HepG2 (cell line): ENCODE measurements around the gene CCDC157. TPM values are rescaled to one million over a fixed set of nuclear protein-coding genes. Genes with fewer than 3 reads are reported as not detected.
A peak's percentile ranks its signal among the peaks of the same experiment; 100 is the strongest.

ENCODE experiments used
- ASH2L ChIP-seq: fragments of 300-600, 200-600 bp; sonication (generic); IDR thresholded peaks from 2 replicates; pipeline ENCODE4 v1.7.0; 2017; ENCODE audit warnings: low read depth, mild to moderate bottlenecking, moderate library complexity, mixed read lengths, low read length; ENCODE audit not compliant: insufficient read length
- EP300 ChIP-seq, 3 experiments: sonication (generic) in 1 of 3; formaldehyde crosslinking in 1 of 3; IDR thresholded peaks; 2 replicates each; pipeline versions ENCODE4 v1.5.1 to v1.6.1; 2011 to 2020; ENCODE audit warnings: low read depth in 2 of 3, low read length in 2 of 3, borderline replicate concordance in 1 of 3, improper control_type of control experiment in 1 of 3, mild to moderate bottlenecking in 1 of 3, missing genetic modification reagents in 1 of 3, moderate library complexity in 1 of 3
- HIVEP1 ChIP-seq: sonication (generic); formaldehyde crosslinking; IDR thresholded peaks from 2 replicates; pipeline ENCODE4 v1.4.0; 2020; ENCODE audit warnings: mild to moderate bottlenecking, missing genetic modification reagents
- HMG20A ChIP-seq: IDR thresholded peaks from 2 replicates; pipeline ENCODE4 v1.6.1; 2016; ENCODE audit warnings: borderline replicate concordance
- HOXA3 ChIP-seq: sonication (generic); formaldehyde crosslinking; IDR thresholded peaks from 2 replicates; pipeline ENCODE4 v1.5.0; 2020; ENCODE audit warnings: missing genetic modification reagents
- JDP2 ChIP-seq: sonication (generic); formaldehyde crosslinking; IDR thresholded peaks from 2 replicates; pipeline ENCODE4 v1.8.1; 2022; ENCODE audit warnings: missing genetic modification reagents, borderline replicate concordance
- LRRFIP1 ChIP-seq: sonication (generic); formaldehyde crosslinking; conservative IDR thresholded peaks from 2 replicates; pipeline ENCODE4 v1.4.0; 2020; ENCODE audit warnings: missing genetic modification reagents
- PATZ1 ChIP-seq: sonication (generic); formaldehyde crosslinking; IDR thresholded peaks from 2 replicates; pipeline ENCODE4 v1.4.0; 2020; ENCODE audit warnings: missing genetic modification reagents
- PAWR ChIP-seq: sonication (generic); formaldehyde crosslinking; IDR thresholded peaks from 2 replicates; pipeline ENCODE4 v1.4.0; 2020; ENCODE audit warnings: missing genetic modification reagents, mild to moderate bottlenecking, borderline replicate concordance
- PREB ChIP-seq: sonication (generic); formaldehyde crosslinking; IDR thresholded peaks from 2 replicates; pipeline ENCODE4 v1.4.0; 2020; ENCODE audit warnings: missing genetic modification reagents
- SP5 ChIP-seq: IDR thresholded peaks from 2 replicates; pipeline ENCODE4 v1.6.1; 2016; ENCODE audit warnings: low read depth, borderline replicate concordance
- TCF7 ChIP-seq: sonication (generic); IDR thresholded peaks from 2 replicates; pipeline ENCODE4 v1.6.1; 2016; ENCODE audit warnings: antibody characterized with exemption, low read depth
- TEAD2 ChIP-seq: sonication (generic); formaldehyde crosslinking; IDR thresholded peaks from 2 replicates; pipeline ENCODE4 v1.9.0; 2021; ENCODE audit warnings: missing genetic modification reagents
- TFDP1 ChIP-seq: IDR thresholded peaks from 2 replicates; pipeline ENCODE4 v1.6.1; 2016; ENCODE audit warnings: missing compliant biosample characterization, missing genetic modification reagents, borderline replicate concordance
- WIZ ChIP-seq: sonication (generic); formaldehyde crosslinking; IDR thresholded peaks from 2 replicates; pipeline ENCODE4 v1.5.1; 2020; ENCODE audit warnings: mild to moderate bottlenecking, missing genetic modification reagents
- YY1 ChIP-seq: IDR thresholded peaks from 2 replicates; pipeline ENCODE4 v1.6.1; 2011; ENCODE audit warnings: low read length, low read depth, moderate library complexity, mild to moderate bottlenecking; ENCODE audit not compliant: insufficient read depth, insufficient replicate concordance
- ZKSCAN5 ChIP-seq: sonication (generic); formaldehyde crosslinking; IDR thresholded peaks from 2 replicates; pipeline ENCODE4 v1.5.1; 2020; ENCODE audit warnings: mild to moderate bottlenecking, missing genetic modification reagents
- ZNF274 ChIP-seq: sonication (generic); formaldehyde crosslinking; IDR thresholded peaks from 2 replicates; pipeline ENCODE4 v1.5.1; 2020; ENCODE audit warnings: mild to moderate bottlenecking, missing genetic modification reagents
- ZNF326 ChIP-seq: sonication (generic); formaldehyde crosslinking; IDR thresholded peaks from 2 replicates; pipeline ENCODE4 v1.4.0; 2020; ENCODE audit warnings: missing genetic modification reagents, borderline replicate concordance
- ZNF460 ChIP-seq: sonication (generic); formaldehyde crosslinking; IDR thresholded peaks from 2 replicates; pipeline ENCODE4 v1.5.1; 2020; ENCODE audit warnings: missing genetic modification reagents, mild to moderate bottlenecking, borderline replicate concordance
- ZNF510 ChIP-seq: sonication (generic); formaldehyde crosslinking; IDR thresholded peaks from 2 replicates; pipeline ENCODE4 v1.4.0; 2020; ENCODE audit warnings: low read depth, mild to moderate bottlenecking, missing genetic modification reagents
- ZNF775 ChIP-seq: sonication (generic); formaldehyde crosslinking; IDR thresholded peaks from 2 replicates; pipeline ENCODE4 v1.4.0; 2020; ENCODE audit warnings: missing genetic modification reagents, mild to moderate bottlenecking, moderate library complexity, borderline replicate concordance
- ZNF883 ChIP-seq: sonication (generic); formaldehyde crosslinking; IDR thresholded peaks from 2 replicates; pipeline ENCODE4 v1.5.1; 2020; ENCODE audit warnings: mild to moderate bottlenecking, missing genetic modification reagents; ENCODE audit errors: not compliant biosample characterization
- polyA plus RNA-seq, 8 experiments: library from polyadenylated mRNA; depleted of rRNA in 3 of 8; stranded (reverse) in 7 of 8; unstranded in 1 of 8; fragments of >200 nt; fragmentation: Illumina TruSeq in 4 of 8; extraction: Trizol in 4 of 8; gene quantifications; 2 replicates each; pipeline versions ENCODE4 v1.2.1 to v1.2.3, GENCODE V29; 2011 to 2016; ENCODE audit warnings: low read depth in 4 of 8, missing spikeins in 1 of 8, mixed read lengths in 1 of 8; ENCODE audit not compliant: insufficient read depth in 1 of 8
- total RNA-seq, 5 experiments: library from RNA; depleted of rRNA; stranded (reverse); fragments of >200 nt; fragmentation: Illumina TruSeq; extraction: Trizol; gene quantifications; 2 replicates each; pipeline ENCODE4 v1.2.3, GENCODE V29; 2016; ENCODE audit warnings: low read depth in 1 of 5

CCDC157 gene
- total and polyA plus RNA-seq, 2 of the 13 experiments (the other 11 are each of a cell fraction or from before 2014, with no cell fraction given) = 1.4 to 1.6 TPM

- TF ChIP-seq PATZ1 (CRISPR knock-in tag) (peak; percentile 32; the same call in 1 of the 2 replicates), PAWR (no peak), YY1 (peak; percentile 51), ZNF775 (CRISPR knock-in tag) (no peak), JDP2 (no peak), PREB (CRISPR knock-in tag) (no peak), HIVEP1 (no peak), LRRFIP1 (CRISPR knock-in tag) (no peak), WIZ (no peak), TFDP1 (CRISPR knock-in tag) (no peak), ZKSCAN5 (CRISPR knock-in tag) (no peak), SP5 (peak; percentile 71), ASH2L (peak; percentile 43), ZNF883 (peak; percentile 59), ZNF326 (CRISPR knock-in tag) (no peak), HMG20A (CRISPR knock-in tag) (no peak), HOXA3 (CRISPR knock-in tag) (no peak), ZNF460 (CRISPR knock-in tag) (no peak), TCF7 (no peak), TEAD2 (no peak), ZNF274 (CRISPR knock-in tag) (0 out of 2 replicates have a peak, but pooled peaks have one; percentile 5), EP300 (IDR thresholded peaks at IDR 0.05; ENCODE audit: low read depth in 2 of 2, low read length in 2 of 2) (no peak), EP300 (CRISPR knock-in tag; IDR thresholded peaks at IDR 0.05; ENCODE audit: borderline replicate concordance) (no peak), ZNF510 (no peak)
These were observed 30.0 kb upstream of the CCDC157 start, which contains the start of gene TBC1D10A (continued) for GRCh38 chr22:30326706-30327362.
